H1 (cell line): ENCODE measurements around the gene CRNKL1. TPM values are rescaled to one million over a fixed set of nuclear protein-coding genes. Genes with fewer than 3 reads are reported as not detected.

ENCODE experiments used
- CREB1 ChIP-seq: IDR thresholded peaks from 2 replicates; pipeline ENCODE4 v1.6.1; 2012; ENCODE audit warnings: inconsistent platforms
- FOSL1 ChIP-seq: IDR thresholded peaks from 2 replicates; pipeline ENCODE4 v1.6.1; 2011; ENCODE audit warnings: mild to moderate bottlenecking, low read depth, low read length, moderate library complexity; ENCODE audit not compliant: insufficient read depth
- HDAC6 ChIP-seq: IDR thresholded peaks from one replicate; pipeline ENCODE4 v1.7.1; 2012; ENCODE audit warnings: low read depth, mild to moderate bottlenecking, inconsistent platforms, low read length, moderate library complexity
- KDM4A ChIP-seq: IDR thresholded peaks from one replicate; pipeline ENCODE4 v1.7.1; 2012; ENCODE audit warnings: low read depth, mild to moderate bottlenecking, moderate library complexity, low read length, inconsistent platforms; ENCODE audit not compliant: severe bottlenecking
- PHF8 ChIP-seq: fragments of 200-600 bp; sonication (generic); conservative IDR thresholded peaks from 2 replicates; pipeline ENCODE4 v1.7.1; 2012; ENCODE audit warnings: low read depth, mild to moderate bottlenecking, inconsistent platforms, low read length, moderate library complexity
- POU5F1 ChIP-seq: IDR thresholded peaks from 2 replicates; pipeline ENCODE4 v1.6.1; 2011; ENCODE audit warnings: low read depth, mild to moderate bottlenecking, low read length, moderate library complexity
- SAP30 ChIP-seq: fragments of 300-600 bp; sonication (generic); IDR thresholded peaks from 2 replicates; pipeline ENCODE4 v1.7.1; 2012; ENCODE audit warnings: low read length, moderate library complexity, mild to moderate bottlenecking, inconsistent platforms; ENCODE audit not compliant: insufficient read depth, insufficient replicate concordance
- SRF ChIP-seq: IDR thresholded peaks from 2 replicates; pipeline ENCODE4 v1.6.1; 2011; ENCODE audit warnings: mild to moderate bottlenecking, low read depth, low read length, moderate library complexity
- TBP ChIP-seq: IDR thresholded peaks from 2 replicates; pipeline ENCODE4 v1.6.1; 2011; ENCODE audit warnings: low read depth, low read length, improper control_type of control experiment
- polyA plus RNA-seq, 7 experiments: library from polyadenylated mRNA; depleted of rRNA in 3 of 7; stranded (reverse) in 5 of 7; unstranded in 2 of 7; fragments of >200 nt in 5 of 7; fragments of 200-250 nt in 2 of 7; gene quantifications; 1 replicate in 5 of 7; 2 replicates in 1 of 7; 4 replicates in 1 of 7; pipeline versions ENCODE4 v1.2.1 to v1.2.3, GENCODE V29; 2011 to 2013; ENCODE audit warnings: missing spikeins in 2 of 7, mixed read lengths in 2 of 7
- total RNA-seq: library from RNA; stranded (reverse); fragmentation: NEBNext Ultra II Directional; extraction: Animal tissue kit (Norgen Biotek cat#: 25700); gene quantifications from 2 replicates; pipeline ENCODE4 v1.2.1, GENCODE V29; 2021
- TF ChIP-seq, protein P1 (sequence below): fragments of 300-600 bp; sonication (generic); IDR thresholded peaks from 2 replicates; pipeline ENCODE4 v1.7.1; 2012; ENCODE audit warnings: low read length, moderate library complexity, mild to moderate bottlenecking, inconsistent platforms; ENCODE audit not compliant: insufficient replicate concordance

The CRNKL1 gene
- total and polyA plus RNA-seq, 2 of the 8 experiments (the other 6 are each of a cell fraction or from before 2014, with no cell fraction given): 4.0 to 26.5 TPM

DNA sequence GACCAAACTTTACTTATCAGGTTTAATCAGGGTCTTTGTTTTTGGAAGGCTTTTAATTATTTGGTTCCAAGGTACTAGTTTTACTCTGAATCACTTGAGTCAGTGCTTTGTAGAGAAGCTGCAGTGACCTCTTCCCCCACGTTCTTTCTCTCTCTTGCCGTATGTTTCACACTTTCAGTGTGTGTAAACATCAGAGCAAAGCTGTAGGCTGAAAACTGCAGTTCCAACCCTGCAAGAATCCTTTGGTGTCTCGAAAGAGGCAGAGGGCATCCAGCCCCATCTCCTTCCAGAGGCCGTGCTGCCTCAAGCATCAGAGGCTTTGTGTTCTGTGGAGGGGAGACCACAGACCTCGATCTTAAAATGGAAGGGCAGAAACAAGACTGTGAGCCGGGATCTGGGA is 42.1 kb upstream of the CRNKL1 start (continued):
- TF ChIP-seq, protein P1, sequence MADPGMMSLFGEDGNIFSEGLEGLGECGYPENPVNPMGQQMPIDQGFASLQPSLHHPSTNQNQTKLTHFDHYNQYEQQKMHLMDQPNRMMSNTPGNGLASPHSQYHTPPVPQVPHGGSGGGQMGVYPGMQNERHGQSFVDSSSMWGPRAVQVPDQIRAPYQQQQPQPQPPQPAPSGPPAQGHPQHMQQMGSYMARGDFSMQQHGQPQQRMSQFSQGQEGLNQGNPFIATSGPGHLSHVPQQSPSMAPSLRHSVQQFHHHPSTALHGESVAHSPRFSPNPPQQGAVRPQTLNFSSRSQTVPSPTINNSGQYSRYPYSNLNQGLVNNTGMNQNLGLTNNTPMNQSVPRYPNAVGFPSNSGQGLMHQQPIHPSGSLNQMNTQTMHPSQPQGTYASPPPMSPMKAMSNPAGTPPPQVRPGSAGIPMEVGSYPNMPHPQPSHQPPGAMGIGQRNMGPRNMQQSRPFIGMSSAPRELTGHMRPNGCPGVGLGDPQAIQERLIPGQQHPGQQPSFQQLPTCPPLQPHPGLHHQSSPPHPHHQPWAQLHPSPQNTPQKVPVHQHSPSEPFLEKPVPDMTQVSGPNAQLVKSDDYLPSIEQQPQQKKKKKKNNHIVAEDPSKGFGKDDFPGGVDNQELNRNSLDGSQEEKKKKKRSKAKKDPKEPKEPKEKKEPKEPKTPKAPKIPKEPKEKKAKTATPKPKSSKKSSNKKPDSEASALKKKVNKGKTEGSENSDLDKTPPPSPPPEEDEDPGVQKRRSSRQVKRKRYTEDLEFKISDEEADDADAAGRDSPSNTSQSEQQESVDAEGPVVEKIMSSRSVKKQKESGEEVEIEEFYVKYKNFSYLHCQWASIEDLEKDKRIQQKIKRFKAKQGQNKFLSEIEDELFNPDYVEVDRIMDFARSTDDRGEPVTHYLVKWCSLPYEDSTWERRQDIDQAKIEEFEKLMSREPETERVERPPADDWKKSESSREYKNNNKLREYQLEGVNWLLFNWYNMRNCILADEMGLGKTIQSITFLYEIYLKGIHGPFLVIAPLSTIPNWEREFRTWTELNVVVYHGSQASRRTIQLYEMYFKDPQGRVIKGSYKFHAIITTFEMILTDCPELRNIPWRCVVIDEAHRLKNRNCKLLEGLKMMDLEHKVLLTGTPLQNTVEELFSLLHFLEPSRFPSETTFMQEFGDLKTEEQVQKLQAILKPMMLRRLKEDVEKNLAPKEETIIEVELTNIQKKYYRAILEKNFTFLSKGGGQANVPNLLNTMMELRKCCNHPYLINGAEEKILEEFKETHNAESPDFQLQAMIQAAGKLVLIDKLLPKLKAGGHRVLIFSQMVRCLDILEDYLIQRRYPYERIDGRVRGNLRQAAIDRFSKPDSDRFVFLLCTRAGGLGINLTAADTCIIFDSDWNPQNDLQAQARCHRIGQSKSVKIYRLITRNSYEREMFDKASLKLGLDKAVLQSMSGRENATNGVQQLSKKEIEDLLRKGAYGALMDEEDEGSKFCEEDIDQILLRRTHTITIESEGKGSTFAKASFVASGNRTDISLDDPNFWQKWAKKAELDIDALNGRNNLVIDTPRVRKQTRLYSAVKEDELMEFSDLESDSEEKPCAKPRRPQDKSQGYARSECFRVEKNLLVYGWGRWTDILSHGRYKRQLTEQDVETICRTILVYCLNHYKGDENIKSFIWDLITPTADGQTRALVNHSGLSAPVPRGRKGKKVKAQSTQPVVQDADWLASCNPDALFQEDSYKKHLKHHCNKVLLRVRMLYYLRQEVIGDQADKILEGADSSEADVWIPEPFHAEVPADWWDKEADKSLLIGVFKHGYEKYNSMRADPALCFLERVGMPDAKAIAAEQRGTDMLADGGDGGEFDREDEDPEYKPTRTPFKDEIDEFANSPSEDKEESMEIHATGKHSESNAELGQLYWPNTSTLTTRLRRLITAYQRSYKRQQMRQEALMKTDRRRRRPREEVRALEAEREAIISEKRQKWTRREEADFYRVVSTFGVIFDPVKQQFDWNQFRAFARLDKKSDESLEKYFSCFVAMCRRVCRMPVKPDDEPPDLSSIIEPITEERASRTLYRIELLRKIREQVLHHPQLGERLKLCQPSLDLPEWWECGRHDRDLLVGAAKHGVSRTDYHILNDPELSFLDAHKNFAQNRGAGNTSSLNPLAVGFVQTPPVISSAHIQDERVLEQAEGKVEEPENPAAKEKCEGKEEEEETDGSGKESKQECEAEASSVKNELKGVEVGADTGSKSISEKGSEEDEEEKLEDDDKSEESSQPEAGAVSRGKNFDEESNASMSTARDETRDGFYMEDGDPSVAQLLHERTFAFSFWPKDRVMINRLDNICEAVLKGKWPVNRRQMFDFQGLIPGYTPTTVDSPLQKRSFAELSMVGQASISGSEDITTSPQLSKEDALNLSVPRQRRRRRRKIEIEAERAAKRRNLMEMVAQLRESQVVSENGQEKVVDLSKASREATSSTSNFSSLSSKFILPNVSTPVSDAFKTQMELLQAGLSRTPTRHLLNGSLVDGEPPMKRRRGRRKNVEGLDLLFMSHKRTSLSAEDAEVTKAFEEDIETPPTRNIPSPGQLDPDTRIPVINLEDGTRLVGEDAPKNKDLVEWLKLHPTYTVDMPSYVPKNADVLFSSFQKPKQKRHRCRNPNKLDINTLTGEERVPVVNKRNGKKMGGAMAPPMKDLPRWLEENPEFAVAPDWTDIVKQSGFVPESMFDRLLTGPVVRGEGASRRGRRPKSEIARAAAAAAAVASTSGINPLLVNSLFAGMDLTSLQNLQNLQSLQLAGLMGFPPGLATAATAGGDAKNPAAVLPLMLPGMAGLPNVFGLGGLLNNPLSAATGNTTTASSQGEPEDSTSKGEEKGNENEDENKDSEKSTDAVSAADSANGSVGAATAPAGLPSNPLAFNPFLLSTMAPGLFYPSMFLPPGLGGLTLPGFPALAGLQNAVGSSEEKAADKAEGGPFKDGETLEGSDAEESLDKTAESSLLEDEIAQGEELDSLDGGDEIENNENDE: no peak
- TF ChIP-seq CREB1 (no peak), FOSL1 (no peak), PHF8 (no peak), HDAC6 (no peak), SAP30 (no peak), POU5F1 (no peak), KDM4A (no peak), SRF (no peak), TBP (no peak)
